RWPE1 (cell line): ENCODE measurements around the gene LRRC47.
A peak's percentile ranks its signal among the peaks of the same experiment; 100 is the strongest.

Experiments
- CTCF ChIA-PET: fragments of 350-600 bp; sonication (Branson Sonifier 250); formaldehyde crosslinking; extraction: SDS; loops from one replicate; lab custom pipeline; 2021; lab: Yijun Ruan, JAX
- POLR2A ChIA-PET: fragments of 400-600 bp; formaldehyde crosslinking; extraction: SDS; loops from one replicate; lab custom pipeline; 2020; ENCODE audit warnings: antibody characterized with exemption; ENCODE audit not compliant: low non-redundant PET; lab: Yijun Ruan, JAX
- DNase-seq: peaks from one replicate; pipeline ENCODE4 v3.0.0; 2012; ENCODE audit warnings: low spot score
- H3K27ac ChIP-seq: fragments of 450-650 bp; 2 replicates; pipeline ENCODE4 v1.5.1; 2017
- TF ChIP-seq, protein P1 (sequence below): fragments of 450-650 bp; conservative IDR thresholded peaks from 2 replicates; pipeline ENCODE4 v1.5.1; 2017; ENCODE audit warnings: low read depth, mild to moderate bottlenecking

LRRC47 gene

DNA sequence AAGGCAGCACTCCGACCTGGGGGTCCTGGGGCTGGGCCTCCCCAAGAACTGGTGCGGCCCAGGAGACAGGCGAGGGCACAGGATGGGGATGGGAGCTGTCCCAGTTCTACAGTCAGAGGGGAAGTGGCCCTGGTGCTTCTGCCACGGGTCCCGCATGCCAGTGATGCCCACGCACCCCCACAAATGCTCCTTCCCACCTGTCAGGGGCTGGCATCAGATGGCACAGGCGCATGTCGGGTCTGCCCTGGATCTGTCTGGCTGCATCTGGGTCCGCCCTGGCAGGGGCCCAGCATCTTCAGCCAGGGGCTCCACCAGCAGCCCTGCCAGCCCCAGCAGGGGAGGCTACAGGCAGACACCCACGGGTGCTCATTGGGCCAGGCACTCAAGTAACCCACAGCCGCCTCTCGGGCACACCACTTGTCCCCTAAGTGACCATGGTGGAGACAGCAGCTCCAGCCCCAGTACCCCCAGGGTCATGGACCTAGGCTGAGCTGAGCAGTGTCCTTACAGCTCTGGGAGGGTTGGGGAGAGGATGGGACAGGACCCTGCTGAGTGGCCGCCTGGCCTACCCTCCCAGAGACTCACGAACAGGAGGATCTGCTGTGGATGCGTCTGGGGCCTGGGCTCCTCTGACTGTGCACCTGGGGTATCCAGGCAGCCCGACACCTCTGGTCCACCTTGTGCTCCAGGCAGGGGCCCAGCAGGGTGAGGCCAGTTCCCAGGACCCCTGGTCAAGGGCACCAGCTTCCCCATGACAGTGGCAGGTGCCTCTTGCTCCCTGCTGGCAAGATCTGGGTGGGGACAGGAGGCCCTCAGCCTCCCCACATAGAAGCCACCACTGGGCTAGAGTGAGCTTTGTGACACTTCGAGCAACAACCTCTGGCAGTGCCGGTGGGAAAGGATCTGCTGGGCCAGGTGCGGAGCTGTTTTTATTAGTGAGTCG is 18.4 kb downstream of the LRRC47 start:
- TF ChIP-seq, protein P1, sequence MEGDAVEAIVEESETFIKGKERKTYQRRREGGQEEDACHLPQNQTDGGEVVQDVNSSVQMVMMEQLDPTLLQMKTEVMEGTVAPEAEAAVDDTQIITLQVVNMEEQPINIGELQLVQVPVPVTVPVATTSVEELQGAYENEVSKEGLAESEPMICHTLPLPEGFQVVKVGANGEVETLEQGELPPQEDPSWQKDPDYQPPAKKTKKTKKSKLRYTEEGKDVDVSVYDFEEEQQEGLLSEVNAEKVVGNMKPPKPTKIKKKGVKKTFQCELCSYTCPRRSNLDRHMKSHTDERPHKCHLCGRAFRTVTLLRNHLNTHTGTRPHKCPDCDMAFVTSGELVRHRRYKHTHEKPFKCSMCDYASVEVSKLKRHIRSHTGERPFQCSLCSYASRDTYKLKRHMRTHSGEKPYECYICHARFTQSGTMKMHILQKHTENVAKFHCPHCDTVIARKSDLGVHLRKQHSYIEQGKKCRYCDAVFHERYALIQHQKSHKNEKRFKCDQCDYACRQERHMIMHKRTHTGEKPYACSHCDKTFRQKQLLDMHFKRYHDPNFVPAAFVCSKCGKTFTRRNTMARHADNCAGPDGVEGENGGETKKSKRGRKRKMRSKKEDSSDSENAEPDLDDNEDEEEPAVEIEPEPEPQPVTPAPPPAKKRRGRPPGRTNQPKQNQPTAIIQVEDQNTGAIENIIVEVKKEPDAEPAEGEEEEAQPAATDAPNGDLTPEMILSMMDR, result no peak
- peak overlapping the region; percentile 25 for H3K27ac ChIP-seq
- no peak for DNase-seq
- ChIA-PET CTCF (interaction anchor here (0.6 kb wide), 1 partner anchor 133 kb away, joined by 5 read pairs; no protein-coding TSS in a partner anchor), POLR2A (interaction anchor here (0.6 kb wide), 1 partner anchor 20 kb away, joined by 8 read pairs; no protein-coding TSS in a partner anchor)

DNA sequence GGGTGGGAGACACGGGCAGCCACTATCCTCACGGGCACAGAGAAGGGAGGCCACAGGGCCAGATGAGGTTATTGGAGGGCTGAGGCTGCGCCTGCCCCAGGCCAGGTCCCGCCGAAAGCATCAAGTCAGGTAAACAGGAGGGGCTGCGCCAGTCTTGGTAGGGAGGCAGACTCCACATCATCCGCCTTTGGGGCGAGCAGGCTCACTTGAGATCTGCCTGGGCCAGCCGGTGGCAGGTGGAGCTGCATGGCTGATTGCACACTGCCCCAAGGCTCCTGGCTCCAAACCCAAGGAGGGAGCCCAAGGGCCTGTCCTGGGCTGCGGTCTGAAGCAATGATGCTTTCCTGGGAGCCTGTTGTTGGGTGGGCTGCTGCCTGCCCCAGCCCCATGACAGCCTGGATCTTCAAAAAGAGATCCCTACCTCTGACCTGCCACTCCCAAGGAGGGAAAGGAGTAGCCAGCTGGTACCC is 19.2 kb downstream of the LRRC47 start:
- POLR2A ChIA-PET, result no interaction called here
- CTCF ChIA-PET, result no interaction called here
- no peak for DNase-seq
- H3K27ac ChIP-seq, result peak overlapping the region; percentile 25
- TF ChIP-seq, protein P1, result no peak

DNA sequence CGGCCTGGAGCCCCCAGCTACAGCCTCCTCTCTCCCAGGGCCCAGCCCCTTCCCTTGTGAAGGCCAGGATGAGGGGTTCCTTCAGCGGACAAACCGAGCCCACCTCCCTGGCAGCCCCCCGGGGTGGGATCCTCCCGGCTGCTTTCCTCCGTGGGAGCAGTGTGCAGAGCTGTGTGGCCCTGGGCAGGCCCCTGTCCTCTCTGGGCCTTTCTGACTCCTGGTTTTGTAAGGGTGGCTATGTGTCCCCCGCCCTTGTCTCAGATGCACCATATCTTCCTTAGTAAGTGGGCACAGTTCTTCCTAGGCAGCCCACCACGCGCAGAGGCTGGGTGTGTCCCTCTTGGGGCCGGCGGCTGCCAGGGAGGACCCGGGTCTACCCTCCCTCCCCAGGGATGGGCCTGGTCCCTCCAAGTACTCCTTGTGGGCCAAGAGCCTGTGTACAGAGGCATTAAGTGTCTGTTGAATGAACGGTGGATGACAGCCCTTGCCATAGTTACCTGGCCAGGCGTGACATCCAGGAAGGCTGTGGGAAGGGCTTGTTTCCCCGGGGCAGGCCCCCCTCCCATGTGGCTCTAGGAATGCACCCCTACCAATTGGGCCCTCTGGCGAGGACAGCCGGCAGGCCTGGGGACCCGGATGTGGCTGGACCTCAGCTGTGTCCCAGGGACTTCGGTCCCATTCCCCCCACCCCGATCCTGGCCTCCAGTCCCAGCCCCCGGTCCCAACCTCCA is 19.9 kb downstream of the LRRC47 start:
- CTCF ChIA-PET, result no interaction called here
- TF ChIP-seq, protein P1, result no peak
- DNase-seq, result no peak
- H3K27ac ChIP-seq, result peak overlapping the region; percentile 25
- POLR2A ChIA-PET, result no interaction called here

DNA sequence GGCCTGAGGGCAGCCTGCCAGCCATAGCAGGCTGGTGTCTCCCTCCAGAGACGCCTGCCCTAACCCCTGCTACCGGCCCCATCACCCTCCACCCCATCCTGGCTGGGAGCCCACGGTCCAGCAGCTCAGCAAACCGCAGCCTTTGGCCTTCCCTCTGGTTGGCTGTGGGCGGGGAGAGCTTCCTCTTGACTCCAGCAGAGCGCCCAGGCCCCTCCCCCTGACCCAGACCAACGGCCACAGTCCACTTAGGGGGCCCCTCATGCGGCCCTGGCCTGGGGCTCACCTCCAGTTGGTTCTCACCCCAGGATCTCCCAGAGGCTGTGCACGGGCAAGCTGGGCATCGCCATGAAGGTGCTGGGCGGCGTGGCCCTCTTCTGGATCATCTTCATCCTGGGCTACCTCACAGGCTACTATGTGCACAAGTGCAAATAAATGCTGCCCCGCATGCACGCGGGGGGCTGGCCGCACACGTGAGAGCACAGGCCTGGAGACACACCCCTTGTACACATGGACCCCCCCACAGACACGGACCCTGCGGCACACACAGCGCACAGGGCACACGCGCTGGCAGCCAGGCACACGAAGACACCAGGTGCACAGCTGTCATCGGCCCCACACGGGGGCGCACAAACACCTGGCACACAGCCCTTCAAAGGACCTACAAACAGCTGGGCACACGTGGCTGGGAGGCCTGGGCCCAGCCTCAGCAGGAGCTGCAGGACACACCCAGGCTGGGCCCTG is 20.6 kb downstream of the LRRC47 start:
- peak overlapping the region; percentile 25 for H3K27ac ChIP-seq
- DNase-seq, result peak; percentile 51
- POLR2A ChIA-PET, result no interaction called here
- CTCF ChIA-PET, result interaction anchor here (0.6 kb wide), 2 partner anchors 60 to 1188 kb away, joined by 3 to 4 read pairs; no protein-coding TSS in a partner anchor
- TF ChIP-seq, protein P1, result peak; percentile 50

DNA sequence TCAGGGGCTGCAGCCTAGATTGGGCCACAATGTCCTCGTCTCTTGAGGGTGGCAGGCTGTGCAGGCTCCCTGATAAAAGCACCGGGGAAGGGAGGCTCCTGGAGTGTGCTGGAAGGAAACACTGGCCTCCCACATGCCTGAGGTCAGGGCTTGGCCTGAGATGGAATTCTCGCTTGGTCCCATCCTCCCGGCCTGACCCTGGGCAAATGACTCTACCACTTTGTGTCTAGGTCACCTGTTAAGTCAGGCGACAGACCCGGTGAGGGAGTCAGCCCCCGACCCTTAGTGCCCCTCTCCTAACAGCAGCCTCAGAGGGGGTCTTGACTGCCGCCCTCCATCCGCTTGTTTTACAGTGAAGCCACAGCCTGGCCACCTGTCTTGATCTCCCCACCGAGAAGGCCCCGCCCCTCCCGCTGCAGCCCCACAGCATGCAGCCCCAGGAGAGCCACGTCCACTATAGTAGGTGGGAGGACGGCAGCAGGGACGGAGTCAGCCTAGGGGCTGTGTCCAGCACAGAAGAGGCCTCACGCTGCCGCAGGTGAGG is 21.3 kb downstream of the LRRC47 start:
- ChIA-PET CTCF (interaction anchor here (0.6 kb wide), 1 partner anchor 61 kb away, joined by 4 read pairs; no protein-coding TSS in a partner anchor), POLR2A (no interaction called here)
- no peak overlapping the region for H3K27ac ChIP-seq
- no peak for DNase-seq
- TF ChIP-seq, protein P1, result no peak
